NCI-H1930 (cell line): ENCODE data around the gene CEL.

Experiments used
- DNase-seq, 2 experiments: peaks; one replicate each; lab custom pipeline; 2025; lab: John Stamatoyannopoulos, UW

Gene CEL

DNA sequence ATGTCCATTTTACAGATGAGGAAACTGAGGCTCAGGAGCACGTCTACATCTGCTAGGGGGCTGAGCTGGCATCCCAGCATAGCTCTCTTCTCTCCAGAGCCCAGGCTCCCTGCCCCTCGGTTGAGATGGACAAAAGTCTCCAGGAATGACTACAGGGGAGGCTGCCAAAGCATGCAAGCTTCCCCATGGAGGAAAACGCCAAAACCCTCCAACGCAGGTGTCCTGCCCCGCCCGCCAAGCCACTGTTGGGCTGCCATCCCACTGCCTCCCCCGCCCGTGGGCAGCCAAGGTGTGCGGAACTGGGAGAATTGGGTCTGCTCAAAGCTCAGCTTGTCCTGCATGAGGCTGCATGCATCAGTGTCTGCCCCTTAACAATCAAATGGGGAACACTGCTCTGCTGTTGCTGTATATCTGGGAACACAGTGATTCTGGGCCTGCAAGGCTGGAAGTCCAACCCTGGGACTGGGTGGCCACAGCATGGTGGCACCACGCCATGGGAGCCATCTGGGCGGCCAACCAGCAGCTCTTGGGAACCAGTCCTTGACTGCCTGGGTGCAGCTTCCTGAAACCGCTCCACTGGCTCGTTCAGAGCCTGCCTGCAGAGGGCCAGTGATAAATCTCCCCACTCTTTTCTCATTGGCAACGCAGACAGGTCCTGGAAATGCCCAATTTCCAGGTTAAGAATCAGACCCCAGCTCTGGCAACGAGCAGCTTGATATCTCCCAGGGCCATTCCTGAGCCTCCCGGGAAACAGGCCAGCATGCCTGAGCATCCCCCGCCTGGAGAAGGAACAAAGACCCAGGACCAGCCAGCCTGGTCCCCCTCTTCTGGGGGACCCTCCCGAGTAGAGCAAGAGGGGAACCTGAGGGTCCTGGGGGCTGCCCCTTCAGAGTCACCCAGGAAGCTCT, 55.7 kb downstream of the CEL start:
- no peak for DNase-seq

DNA sequence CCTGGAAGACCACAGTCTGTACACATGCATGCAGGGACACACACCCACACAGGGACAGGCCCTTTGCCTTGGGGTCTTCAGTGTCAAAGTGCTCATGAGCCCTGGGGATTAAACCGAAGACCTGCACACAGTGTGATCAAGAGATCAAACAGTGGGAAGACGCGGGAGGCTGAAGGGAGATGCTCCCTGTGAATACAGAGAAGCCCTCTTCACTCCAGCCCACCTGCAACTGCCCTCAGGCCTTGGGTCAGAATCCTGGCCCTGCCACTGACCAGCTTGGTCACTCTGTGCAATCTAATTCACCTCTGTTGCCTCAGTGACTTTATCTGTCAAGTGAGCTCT, 56.4 kb downstream of the CEL start:
- DNase-seq: no peak

DNA sequence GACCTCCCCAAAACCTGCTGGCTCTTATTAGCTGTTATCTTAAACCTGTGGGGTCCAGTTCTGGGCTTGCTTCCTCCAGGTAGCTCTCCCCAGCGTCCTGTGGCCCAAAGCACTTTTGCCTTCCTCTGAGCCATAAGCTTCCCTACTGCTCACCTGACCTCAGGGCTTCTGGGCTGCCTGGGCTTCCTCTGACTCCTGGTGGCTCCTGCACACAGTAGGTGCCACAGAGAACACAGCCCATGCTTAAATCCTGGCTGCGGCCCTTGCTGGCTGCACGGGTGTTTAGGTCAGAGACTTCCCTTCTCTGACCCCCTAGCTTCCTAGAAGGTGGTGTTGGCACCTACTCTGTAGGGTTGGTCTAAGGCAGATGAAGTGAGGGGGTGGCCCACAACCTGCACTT, 56.8 kb downstream of the CEL start:
- no peak for DNase-seq

GRCh38 chr9:133119103-133119845, 57.5 kb downstream of the CEL start:
- no peak for DNase-seq

- DNase-seq: no peak
These were observed 58.2 kb downstream of the CEL start for GRCh38 chr9:133119846-133120500.

DNA sequence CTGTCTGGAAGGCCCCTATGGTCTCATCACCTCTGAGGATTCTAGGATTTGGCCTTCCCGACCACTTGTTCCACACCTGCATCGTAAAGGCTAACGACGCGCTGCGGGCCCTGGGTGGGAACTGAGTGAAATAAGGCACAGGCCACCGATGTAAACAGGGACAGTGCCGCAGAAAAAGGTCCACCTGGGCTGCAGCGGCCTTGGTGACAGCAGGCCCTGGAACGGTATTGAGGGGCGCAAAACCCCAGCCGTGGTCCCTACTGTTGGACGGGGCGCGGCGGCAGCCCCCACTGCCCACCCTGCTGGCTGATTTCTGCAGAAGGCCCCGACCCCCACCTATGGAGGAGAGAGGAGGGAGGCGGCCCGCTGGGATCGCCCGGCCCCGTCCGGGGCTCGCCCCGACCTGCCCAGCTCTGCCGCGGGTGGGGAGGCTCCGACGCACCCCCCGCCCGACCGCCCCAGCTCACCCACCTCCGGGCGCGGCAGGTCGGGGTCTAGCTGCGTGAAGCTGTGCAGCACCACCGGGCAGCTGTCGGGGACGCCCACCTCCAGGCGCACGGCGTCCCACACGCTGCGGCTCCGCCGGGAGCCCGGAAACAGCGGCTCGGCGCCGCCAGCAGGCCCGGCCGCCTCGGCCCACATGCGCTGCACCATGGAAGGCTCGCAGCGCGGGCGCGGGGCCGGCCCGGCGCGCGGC, 58.9 kb downstream of the CEL start:
- DNase-seq: no peak
